ENCODE measurements around the gene PARP12. TPM values are rescaled to one million over a fixed set of nuclear protein-coding genes. Genes with fewer than 3 reads are reported as not detected.

The PARP12 gene
- total and polyA plus RNA-seq, 9 of the 15 experiments (the other 6 are each of a cell fraction or from before 2014, with no cell fraction given): 4.6 to 40.4 (median 23.5) TPM

DNA sequence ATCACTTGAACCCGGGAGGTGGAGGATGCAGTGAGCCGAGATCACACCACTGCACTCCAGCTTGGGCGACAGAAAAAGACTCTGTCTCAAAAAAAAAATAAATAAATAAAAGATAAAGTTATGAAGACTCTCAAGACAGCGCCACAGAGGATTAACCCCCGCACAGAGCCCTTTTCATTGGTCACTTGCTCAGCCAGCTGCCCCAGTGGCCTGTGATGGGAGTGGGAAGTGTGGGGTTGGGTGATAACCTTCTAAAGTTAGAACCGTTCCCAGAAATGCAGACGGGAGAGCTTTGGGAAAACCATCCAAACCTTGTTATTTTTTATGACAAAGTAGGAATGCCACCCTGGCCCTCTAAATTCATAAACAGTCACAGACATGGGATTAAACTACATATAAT is 57.4 kb downstream of the PARP12 start (continued):
- TF ChIP-seq, protein P1, sequence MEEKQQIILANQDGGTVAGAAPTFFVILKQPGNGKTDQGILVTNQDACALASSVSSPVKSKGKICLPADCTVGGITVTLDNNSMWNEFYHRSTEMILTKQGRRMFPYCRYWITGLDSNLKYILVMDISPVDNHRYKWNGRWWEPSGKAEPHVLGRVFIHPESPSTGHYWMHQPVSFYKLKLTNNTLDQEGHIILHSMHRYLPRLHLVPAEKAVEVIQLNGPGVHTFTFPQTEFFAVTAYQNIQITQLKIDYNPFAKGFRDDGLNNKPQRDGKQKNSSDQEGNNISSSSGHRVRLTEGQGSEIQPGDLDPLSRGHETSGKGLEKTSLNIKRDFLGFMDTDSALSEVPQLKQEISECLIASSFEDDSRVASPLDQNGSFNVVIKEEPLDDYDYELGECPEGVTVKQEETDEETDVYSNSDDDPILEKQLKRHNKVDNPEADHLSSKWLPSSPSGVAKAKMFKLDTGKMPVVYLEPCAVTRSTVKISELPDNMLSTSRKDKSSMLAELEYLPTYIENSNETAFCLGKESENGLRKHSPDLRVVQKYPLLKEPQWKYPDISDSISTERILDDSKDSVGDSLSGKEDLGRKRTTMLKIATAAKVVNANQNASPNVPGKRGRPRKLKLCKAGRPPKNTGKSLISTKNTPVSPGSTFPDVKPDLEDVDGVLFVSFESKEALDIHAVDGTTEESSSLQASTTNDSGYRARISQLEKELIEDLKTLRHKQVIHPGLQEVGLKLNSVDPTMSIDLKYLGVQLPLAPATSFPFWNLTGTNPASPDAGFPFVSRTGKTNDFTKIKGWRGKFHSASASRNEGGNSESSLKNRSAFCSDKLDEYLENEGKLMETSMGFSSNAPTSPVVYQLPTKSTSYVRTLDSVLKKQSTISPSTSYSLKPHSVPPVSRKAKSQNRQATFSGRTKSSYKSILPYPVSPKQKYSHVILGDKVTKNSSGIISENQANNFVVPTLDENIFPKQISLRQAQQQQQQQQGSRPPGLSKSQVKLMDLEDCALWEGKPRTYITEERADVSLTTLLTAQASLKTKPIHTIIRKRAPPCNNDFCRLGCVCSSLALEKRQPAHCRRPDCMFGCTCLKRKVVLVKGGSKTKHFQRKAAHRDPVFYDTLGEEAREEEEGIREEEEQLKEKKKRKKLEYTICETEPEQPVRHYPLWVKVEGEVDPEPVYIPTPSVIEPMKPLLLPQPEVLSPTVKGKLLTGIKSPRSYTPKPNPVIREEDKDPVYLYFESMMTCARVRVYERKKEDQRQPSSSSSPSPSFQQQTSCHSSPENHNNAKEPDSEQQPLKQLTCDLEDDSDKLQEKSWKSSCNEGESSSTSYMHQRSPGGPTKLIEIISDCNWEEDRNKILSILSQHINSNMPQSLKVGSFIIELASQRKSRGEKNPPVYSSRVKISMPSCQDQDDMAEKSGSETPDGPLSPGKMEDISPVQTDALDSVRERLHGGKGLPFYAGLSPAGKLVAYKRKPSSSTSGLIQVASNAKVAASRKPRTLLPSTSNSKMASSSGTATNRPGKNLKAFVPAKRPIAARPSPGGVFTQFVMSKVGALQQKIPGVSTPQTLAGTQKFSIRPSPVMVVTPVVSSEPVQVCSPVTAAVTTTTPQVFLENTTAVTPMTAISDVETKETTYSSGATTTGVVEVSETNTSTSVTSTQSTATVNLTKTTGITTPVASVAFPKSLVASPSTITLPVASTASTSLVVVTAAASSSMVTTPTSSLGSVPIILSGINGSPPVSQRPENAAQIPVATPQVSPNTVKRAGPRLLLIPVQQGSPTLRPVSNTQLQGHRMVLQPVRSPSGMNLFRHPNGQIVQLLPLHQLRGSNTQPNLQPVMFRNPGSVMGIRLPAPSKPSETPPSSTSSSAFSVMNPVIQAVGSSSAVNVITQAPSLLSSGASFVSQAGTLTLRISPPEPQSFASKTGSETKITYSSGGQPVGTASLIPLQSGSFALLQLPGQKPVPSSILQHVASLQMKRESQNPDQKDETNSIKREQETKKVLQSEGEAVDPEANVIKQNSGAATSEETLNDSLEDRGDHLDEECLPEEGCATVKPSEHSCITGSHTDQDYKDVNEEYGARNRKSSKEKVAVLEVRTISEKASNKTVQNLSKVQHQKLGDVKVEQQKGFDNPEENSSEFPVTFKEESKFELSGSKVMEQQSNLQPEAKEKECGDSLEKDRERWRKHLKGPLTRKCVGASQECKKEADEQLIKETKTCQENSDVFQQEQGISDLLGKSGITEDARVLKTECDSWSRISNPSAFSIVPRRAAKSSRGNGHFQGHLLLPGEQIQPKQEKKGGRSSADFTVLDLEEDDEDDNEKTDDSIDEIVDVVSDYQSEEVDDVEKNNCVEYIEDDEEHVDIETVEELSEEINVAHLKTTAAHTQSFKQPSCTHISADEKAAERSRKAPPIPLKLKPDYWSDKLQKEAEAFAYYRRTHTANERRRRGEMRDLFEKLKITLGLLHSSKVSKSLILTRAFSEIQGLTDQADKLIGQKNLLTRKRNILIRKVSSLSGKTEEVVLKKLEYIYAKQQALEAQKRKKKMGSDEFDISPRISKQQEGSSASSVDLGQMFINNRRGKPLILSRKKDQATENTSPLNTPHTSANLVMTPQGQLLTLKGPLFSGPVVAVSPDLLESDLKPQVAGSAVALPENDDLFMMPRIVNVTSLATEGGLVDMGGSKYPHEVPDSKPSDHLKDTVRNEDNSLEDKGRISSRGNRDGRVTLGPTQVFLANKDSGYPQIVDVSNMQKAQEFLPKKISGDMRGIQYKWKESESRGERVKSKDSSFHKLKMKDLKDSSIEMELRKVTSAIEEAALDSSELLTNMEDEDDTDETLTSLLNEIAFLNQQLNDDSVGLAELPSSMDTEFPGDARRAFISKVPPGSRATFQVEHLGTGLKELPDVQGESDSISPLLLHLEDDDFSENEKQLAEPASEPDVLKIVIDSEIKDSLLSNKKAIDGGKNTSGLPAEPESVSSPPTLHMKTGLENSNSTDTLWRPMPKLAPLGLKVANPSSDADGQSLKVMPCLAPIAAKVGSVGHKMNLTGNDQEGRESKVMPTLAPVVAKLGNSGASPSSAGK (IDR thresholded peaks at IDR 0.05): no peak
- TF ChIP-seq HIVEP1 (CRISPR knock-in tag; IDR thresholded peaks at IDR 0.05) (no peak), NEUROD1 (IDR thresholded peaks at IDR 0.05; ENCODE audit: borderline replicate concordance, low read depth, low read length, partially characterized antibody) (no peak), HDGF (IDR thresholded peaks at IDR 0.05) (no peak), KLF10 (CRISPR knock-in tag; IDR thresholded peaks at IDR 0.05) (no peak)
- TF ChIP-seq, protein P2, sequence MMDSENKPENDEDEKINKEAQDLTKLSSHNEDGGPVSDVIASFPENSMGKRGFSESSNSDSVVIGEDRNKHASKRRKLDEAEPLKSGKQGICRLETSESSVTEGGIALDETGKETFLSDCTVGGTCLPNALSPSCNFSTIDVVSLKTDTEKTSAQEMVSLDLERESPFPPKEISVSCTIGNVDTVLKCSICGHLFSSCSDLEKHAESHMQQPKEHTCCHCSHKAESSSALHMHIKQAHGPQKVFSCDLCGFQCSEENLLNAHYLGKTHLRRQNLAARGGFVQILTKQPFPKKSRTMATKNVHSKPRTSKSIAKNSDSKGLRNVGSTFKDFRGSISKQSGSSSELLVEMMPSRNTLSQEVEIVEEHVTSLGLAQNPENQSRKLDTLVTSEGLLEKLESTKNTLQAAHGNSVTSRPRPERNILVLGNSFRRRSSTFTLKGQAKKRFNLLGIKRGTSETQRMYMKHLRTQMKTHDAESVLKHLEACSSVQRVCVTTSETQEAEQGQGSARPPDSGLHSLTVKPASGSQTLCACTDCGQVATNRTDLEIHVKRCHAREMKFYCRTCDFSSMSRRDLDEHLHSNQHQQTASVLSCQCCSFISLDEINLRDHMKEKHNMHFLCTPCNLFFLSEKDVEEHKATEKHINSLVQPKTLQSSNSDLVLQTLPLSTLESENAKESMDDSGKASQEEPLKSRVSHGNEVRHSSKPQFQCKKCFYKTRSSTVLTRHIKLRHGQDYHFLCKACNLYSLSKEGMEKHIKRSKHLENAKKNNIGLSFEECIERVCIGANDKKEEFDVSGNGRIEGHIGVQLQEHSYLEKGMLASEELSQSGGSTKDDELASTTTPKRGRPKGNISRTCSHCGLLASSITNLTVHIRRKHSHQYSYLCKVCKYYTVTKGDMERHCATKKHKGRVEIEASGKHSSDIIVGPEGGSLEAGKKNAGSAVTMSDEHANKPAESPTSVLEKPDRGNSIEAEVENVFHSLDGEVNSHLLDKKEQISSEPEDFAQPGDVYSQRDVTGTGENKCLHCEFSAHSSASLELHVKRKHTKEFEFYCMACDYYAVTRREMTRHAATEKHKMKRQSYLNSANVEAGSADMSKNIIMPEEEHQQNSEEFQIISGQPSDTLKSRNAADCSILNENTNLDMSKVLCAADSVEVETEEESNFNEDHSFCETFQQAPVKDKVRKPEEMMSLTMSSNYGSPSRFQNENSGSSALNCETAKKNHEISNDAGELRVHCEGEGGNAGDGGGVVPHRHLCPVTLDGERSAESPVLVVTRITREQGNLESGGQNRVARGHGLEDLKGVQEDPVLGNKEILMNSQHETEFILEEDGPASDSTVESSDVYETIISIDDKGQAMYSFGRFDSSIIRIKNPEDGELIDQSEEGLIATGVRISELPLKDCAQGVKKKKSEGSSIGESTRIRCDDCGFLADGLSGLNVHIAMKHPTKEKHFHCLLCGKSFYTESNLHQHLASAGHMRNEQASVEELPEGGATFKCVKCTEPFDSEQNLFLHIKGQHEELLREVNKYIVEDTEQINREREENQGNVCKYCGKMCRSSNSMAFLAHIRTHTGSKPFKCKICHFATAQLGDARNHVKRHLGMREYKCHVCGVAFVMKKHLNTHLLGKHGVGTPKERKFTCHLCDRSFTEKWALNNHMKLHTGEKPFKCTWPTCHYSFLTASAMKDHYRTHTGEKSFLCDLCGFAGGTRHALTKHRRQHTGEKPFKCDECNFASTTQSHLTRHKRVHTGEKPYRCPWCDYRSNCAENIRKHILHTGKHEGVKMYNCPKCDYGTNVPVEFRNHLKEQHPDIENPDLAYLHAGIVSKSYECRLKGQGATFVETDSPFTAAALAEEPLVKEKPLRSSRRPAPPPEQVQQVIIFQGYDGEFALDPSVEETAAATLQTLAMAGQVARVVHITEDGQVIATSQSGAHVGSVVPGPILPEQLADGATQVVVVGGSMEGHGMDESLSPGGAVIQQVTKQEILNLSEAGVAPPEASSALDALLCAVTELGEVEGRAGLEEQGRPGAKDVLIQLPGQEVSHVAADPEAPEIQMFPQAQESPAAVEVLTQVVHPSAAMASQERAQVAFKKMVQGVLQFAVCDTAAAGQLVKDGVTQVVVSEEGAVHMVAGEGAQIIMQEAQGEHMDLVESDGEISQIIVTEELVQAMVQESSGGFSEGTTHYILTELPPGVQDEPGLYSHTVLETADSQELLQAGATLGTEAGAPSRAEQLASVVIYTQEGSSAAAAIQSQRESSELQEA (IDR thresholded peaks at IDR 0.05; ENCODE audit: low read depth): no peak
- TF ChIP-seq, protein P3, sequence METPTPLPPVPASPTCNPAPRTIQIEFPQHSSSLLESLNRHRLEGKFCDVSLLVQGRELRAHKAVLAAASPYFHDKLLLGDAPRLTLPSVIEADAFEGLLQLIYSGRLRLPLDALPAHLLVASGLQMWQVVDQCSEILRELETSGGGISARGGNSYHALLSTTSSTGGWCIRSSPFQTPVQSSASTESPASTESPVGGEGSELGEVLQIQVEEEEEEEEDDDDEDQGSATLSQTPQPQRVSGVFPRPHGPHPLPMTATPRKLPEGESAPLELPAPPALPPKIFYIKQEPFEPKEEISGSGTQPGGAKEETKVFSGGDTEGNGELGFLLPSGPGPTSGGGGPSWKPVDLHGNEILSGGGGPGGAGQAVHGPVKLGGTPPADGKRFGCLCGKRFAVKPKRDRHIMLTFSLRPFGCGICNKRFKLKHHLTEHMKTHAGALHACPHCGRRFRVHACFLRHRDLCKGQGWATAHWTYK (CRISPR knock-in tag; IDR thresholded peaks at IDR 0.05): no peak

Measured in K562 (cell line).